GM23338 (cell line): ENCODE results near the gene SRP54. TPM values are rescaled to one million over a fixed set of nuclear protein-coding genes. Genes with fewer than 3 reads are reported as not detected.

Experiments used
- ATAC-seq: fragments of 200-7000 bp; cut with Tn5 transposase; 3 replicates; pipeline ENCODE4 v1.9.1; 2020
- DNase-seq: peaks from one replicate; pipeline ENCODE4 v3.0.0-alpha.2; 2015; ENCODE audit warnings: low spot score
- H2AFZ ChIP-seq: fragments of 200-600 bp; sonication (generic); 2 replicates; pipeline ENCODE4 v1.8.0; 2016; ENCODE audit warnings: antibody characterized with exemption, mild to moderate bottlenecking, moderate library complexity
- H3F3A ChIP-seq: fragments of 200-600 bp; sonication (generic); replicated peaks from 2 replicates; pipeline ENCODE4 v1.8.0; 2017; ENCODE audit warnings: antibody characterized with exemption, mixed run types, low read depth
- H3K27ac ChIP-seq: fragments of 200-600 bp; sonication (generic); 2 replicates; pipeline ENCODE4 v1.6.1; 2016; ENCODE audit warnings: low read depth
- H3K27me3 ChIP-seq: fragments of 200-600 bp; sonication (generic); 2 replicates; pipeline ENCODE4 v1.8.0; 2016; ENCODE audit warnings: mild to moderate bottlenecking, mixed run types, moderate library complexity; ENCODE audit not compliant: insufficient read depth
- H3K36me3 ChIP-seq: fragments of 200-600 bp; sonication (generic); 2 replicates; pipeline ENCODE4 v1.8.0; 2016; ENCODE audit warnings: mild to moderate bottlenecking; ENCODE audit not compliant: insufficient read depth
- H3K4me1 ChIP-seq: fragments of 200-600 bp; sonication (generic); 2 replicates; pipeline ENCODE4 v1.8.0; 2016; ENCODE audit warnings: mild to moderate bottlenecking, moderate library complexity; ENCODE audit not compliant: insufficient read depth
- H3K4me2 ChIP-seq: fragments of 200-600 bp; sonication (generic); 2 replicates; pipeline ENCODE4 v1.7.1; 2017; ENCODE audit warnings: mixed run types
- H3K4me3 ChIP-seq: fragments of 200-600 bp; sonication (generic); 2 replicates; pipeline ENCODE4 v1.6.1; 2016; ENCODE audit warnings: mixed run types
- H3K79me2 ChIP-seq: fragments of 200-600 bp; sonication (generic); replicated peaks from 2 replicates; pipeline ENCODE4 v1.8.0; 2017; ENCODE audit warnings: mild to moderate bottlenecking; ENCODE audit not compliant: insufficient read depth
- H3K9me2 ChIP-seq: fragments of 200-600 bp; sonication (generic); 2 replicates; pipeline ENCODE4 v1.8.0; 2017; ENCODE audit not compliant: insufficient read depth
- H4K20me1 ChIP-seq: fragments of 200-600 bp; sonication (generic); replicated peaks from 2 replicates; pipeline ENCODE4 v1.8.0; 2017; ENCODE audit warnings: mild to moderate bottlenecking; ENCODE audit not compliant: insufficient read depth
- H3K27ac Mint-ChIP-seq: 2 replicates; pipeline ENCODE4 v1.8.0; 2020; ENCODE audit warnings: inconsistent platforms, mild to moderate bottlenecking, moderate library complexity, mixed read lengths
- H3K27me3 Mint-ChIP-seq: 3 replicates; pipeline ENCODE4 v1.8.0; 2022; ENCODE audit warnings: low read depth, mild to moderate bottlenecking, moderate library complexity, mixed read lengths, inconsistent platforms; ENCODE audit not compliant: insufficient read depth, poor library complexity
- H3K36me3 Mint-ChIP-seq: 3 replicates; pipeline ENCODE4 v1.8.0; 2021; ENCODE audit warnings: low read depth, mild to moderate bottlenecking, inconsistent platforms, moderate library complexity, mixed read lengths
- H3K4me1 Mint-ChIP-seq: 3 replicates; pipeline ENCODE4 v1.8.0; 2020; ENCODE audit warnings: mild to moderate bottlenecking, inconsistent platforms, mixed read lengths
- H3K4me3 Mint-ChIP-seq: 3 replicates; pipeline ENCODE4 v1.8.0; 2021; ENCODE audit warnings: moderate library complexity, mild to moderate bottlenecking, inconsistent platforms, mixed read lengths
- H3K9me3 Mint-ChIP-seq: 3 replicates; pipeline ENCODE4 v1.8.0; 2020; ENCODE audit warnings: moderate library complexity, mild to moderate bottlenecking, inconsistent platforms, mixed read lengths
- CREB1 ChIP-seq: fragments of 250-450 bp; sonication (Bioruptor Pico); IDR thresholded peaks from 2 replicates; pipeline ENCODE4 v1.5.0; 2020; ENCODE audit warnings: low read depth, mild to moderate bottlenecking, moderate library complexity
- EZH2 ChIP-seq: fragments of 200-600 bp; sonication (generic); IDR thresholded peaks from one replicate; pipeline ENCODE4 v1.8.0; 2017; ENCODE audit warnings: antibody characterized with exemption, mild to moderate bottlenecking, low read depth; ENCODE audit not compliant: unreplicated experiment
- NANOG ChIP-seq: IDR thresholded peaks from 2 replicates; pipeline ENCODE4 v1.6.1; 2016; ENCODE audit warnings: antibody characterized with exemption, borderline replicate concordance
- polyA plus RNA-seq: library from polyadenylated mRNA; unstranded; fragments of >200 nt; fragmentation: Nextera tagmentation; extraction: Ambion mirVana; gene quantifications from 2 replicates; pipeline ENCODE4 v1.2.1, GENCODE V29; 2016
- total RNA-seq: library from RNA; depleted of rRNA; stranded (reverse); fragments of >200 nt; shearing (Covaris generic); gene quantifications from 2 replicates; pipeline ENCODE4 v1.2.3, GENCODE V29; 2014
- TF ChIP-seq, protein P1 (sequence below): IDR thresholded peaks from one replicate; pipeline ENCODE4 v1.6.1; 2018; ENCODE audit warnings: antibody characterized with exemption; ENCODE audit not compliant: unreplicated experiment
- TF ChIP-seq, protein P2 (sequence below): fragments of 250-450 bp; sonication (Bioruptor Pico); IDR thresholded peaks from 2 replicates; pipeline ENCODE4 v1.5.0; 2020; ENCODE audit warnings: mild to moderate bottlenecking, moderate library complexity
- TF ChIP-seq, protein P3 (sequence below): IDR thresholded peaks from 2 replicates; pipeline ENCODE4 v1.6.1; 2016; ENCODE audit warnings: antibody characterized with exemption

SRP54 gene
- total and polyA plus RNA-seq, 2 experiments from 2014 or later, result 60.4 to 77.5 TPM

DNA sequence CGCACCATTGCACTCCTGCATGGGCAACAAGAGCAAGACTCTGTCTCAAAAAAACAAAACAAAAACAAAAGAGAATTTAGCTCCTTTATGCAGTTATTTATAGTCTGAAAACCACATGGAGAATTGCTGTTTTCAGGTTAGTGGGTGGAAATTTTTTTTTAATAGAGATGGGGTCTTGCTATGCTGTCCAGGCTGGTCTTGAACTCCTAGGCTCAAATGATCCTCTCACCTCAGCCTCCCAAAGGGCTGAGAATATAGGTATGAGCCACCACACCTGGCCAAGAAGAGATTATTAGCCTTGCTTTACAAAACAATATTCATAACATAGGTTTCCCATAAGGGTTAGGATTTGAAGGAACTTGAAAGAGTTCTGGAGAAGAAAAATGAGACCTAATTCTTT, 12.1 kb upstream of the SRP54 start:
- H3K4me3 ChIP-seq, result no peak overlapping the region
- H3K4me1 ChIP-seq, result no peaks in the 10 kb centered on the region
- H3K79me2 ChIP-seq, result peaks cover 34% of the 10 kb centered on the region
- Mint-ChIP-seq H3K27me3 (no peaks in the 10 kb centered on the region), H3K4me1 (no peaks in the 10 kb centered on the region), H3K27ac (no peak overlapping the region), H3K36me3 (peaks cover 14% of the 10 kb centered on the region; the same call in 2 of the 3 replicates), H3K9me3 (no peaks in the 10 kb centered on the region), H3K4me3 (no peak overlapping the region)
- H3K27me3 ChIP-seq, result no peaks in the 10 kb centered on the region
- TF ChIP-seq, protein P1, sequence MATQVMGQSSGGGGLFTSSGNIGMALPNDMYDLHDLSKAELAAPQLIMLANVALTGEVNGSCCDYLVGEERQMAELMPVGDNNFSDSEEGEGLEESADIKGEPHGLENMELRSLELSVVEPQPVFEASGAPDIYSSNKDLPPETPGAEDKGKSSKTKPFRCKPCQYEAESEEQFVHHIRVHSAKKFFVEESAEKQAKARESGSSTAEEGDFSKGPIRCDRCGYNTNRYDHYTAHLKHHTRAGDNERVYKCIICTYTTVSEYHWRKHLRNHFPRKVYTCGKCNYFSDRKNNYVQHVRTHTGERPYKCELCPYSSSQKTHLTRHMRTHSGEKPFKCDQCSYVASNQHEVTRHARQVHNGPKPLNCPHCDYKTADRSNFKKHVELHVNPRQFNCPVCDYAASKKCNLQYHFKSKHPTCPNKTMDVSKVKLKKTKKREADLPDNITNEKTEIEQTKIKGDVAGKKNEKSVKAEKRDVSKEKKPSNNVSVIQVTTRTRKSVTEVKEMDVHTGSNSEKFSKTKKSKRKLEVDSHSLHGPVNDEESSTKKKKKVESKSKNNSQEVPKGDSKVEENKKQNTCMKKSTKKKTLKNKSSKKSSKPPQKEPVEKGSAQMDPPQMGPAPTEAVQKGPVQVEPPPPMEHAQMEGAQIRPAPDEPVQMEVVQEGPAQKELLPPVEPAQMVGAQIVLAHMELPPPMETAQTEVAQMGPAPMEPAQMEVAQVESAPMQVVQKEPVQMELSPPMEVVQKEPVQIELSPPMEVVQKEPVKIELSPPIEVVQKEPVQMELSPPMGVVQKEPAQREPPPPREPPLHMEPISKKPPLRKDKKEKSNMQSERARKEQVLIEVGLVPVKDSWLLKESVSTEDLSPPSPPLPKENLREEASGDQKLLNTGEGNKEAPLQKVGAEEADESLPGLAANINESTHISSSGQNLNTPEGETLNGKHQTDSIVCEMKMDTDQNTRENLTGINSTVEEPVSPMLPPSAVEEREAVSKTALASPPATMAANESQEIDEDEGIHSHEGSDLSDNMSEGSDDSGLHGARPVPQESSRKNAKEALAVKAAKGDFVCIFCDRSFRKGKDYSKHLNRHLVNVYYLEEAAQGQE, result no peak
- no peak for TF ChIP-seq NANOG
- TF ChIP-seq, protein P2, sequence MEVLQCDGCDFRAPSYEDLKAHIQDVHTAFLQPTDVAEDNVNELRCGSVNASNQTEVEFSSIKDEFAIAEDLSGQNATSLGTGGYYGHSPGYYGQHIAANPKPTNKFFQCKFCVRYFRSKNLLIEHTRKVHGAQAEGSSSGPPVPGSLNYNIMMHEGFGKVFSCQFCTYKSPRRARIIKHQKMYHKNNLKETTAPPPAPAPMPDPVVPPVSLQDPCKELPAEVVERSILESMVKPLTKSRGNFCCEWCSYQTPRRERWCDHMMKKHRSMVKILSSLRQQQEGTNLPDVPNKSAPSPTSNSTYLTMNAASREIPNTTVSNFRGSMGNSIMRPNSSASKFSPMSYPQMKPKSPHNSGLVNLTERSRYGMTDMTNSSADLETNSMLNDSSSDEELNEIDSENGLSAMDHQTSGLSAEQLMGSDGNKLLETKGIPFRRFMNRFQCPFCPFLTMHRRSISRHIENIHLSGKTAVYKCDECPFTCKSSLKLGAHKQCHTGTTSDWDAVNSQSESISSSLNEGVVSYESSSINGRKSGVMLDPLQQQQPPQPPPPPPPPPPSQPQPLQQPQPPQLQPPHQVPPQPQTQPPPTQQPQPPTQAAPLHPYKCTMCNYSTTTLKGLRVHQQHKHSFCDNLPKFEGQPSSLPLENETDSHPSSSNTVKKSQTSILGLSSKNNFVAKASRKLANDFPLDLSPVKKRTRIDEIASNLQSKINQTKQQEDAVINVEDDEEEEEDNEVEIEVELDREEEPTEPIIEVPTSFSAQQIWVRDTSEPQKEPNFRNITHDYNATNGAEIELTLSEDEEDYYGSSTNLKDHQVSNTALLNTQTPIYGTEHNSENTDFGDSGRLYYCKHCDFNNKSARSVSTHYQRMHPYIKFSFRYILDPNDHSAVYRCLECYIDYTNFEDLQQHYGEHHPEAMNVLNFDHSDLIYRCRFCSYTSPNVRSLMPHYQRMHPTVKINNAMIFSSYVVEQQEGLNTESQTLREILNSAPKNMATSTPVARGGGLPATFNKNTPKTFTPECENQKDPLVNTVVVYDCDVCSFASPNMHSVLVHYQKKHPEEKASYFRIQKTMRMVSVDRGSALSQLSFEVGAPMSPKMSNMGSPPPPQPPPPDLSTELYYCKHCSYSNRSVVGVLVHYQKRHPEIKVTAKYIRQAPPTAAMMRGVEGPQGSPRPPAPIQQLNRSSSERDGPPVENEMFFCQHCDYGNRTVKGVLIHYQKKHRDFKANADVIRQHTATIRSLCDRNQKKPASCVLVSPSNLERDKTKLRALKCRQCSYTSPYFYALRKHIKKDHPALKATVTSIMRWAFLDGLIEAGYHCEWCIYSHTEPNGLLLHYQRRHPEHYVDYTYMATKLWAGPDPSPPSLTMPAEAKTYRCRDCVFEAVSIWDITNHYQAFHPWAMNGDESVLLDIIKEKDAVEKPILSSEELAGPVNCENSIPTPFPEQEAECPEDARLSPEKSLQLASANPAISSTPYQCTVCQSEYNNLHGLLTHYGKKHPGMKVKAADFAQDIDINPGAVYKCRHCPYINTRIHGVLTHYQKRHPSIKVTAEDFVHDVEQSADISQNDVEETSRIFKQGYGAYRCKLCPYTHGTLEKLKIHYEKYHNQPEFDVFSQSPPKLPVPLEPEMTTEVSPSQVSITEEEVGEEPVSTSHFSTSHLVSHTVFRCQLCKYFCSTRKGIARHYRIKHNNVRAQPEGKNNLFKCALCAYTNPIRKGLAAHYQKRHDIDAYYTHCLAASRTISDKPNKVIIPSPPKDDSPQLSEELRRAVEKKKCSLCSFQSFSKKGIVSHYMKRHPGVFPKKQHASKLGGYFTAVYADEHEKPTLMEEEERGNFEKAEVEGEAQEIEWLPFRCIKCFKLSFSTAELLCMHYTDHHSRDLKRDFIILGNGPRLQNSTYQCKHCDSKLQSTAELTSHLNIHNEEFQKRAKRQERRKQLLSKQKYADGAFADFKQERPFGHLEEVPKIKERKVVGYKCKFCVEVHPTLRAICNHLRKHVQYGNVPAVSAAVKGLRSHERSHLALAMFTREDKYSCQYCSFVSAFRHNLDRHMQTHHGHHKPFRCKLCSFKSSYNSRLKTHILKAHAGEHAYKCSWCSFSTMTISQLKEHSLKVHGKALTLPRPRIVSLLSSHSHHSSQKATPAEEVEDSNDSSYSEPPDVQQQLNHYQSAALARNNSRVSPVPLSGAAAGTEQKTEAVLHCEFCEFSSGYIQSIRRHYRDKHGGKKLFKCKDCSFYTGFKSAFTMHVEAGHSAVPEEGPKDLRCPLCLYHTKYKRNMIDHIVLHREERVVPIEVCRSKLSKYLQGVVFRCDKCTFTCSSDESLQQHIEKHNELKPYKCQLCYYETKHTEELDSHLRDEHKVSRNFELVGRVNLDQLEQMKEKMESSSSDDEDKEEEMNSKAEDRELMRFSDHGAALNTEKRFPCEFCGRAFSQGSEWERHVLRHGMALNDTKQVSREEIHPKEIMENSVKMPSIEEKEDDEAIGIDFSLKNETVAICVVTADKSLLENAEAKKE (CRISPR knock-in tag), result no peak
- no peak for TF ChIP-seq CREB1
- TF ChIP-seq EZH2, result no peak
- TF ChIP-seq, protein P3, sequence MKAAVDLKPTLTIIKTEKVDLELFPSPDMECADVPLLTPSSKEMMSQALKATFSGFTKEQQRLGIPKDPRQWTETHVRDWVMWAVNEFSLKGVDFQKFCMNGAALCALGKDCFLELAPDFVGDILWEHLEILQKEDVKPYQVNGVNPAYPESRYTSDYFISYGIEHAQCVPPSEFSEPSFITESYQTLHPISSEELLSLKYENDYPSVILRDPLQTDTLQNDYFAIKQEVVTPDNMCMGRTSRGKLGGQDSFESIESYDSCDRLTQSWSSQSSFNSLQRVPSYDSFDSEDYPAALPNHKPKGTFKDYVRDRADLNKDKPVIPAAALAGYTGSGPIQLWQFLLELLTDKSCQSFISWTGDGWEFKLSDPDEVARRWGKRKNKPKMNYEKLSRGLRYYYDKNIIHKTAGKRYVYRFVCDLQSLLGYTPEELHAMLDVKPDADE, result no peak
- H3K27ac ChIP-seq, result no peak overlapping the region
- no peaks in the 10 kb centered on the region for H3K9me2 ChIP-seq
- peaks cover 11% of the 10 kb centered on the region for H3K36me3 ChIP-seq
- H3K4me2 ChIP-seq, result no peak overlapping the region
- no peak for ATAC-seq
- H2AFZ ChIP-seq, result no peak overlapping the region
- peaks cover 10% of the 10 kb centered on the region; the same call in 1 of the 2 replicates for H4K20me1 ChIP-seq
- DNase-seq, result no peak
- H3F3A ChIP-seq, result no peaks in the 10 kb centered on the region
